Cardiac muscle cell (in vitro differentiated cells and primary cell): Measurements from ENCODE around the gene PRDX2. TPM values are rescaled to one million over a fixed set of nuclear protein-coding genes. Genes with fewer than 3 reads are reported as not detected.

ENCODE experiments used
- DNase-seq, 2 donors: peaks; one replicate each; pipeline versions ENCODE4 v3.0.0 to v3.0.0-alpha.2; 2010 to 2017; ENCODE audit warnings: low read depth in 1 of 2, low spot score in 1 of 2
- H3K27ac ChIP-seq: fragments of 200-600 bp; sonication (generic); 2 replicates; pipeline ENCODE4 v1.5.1; 2016
- H3K27me3 ChIP-seq: fragments of 200-600 bp; sonication (generic); 2 replicates; pipeline ENCODE4 v1.6.0; 2016; ENCODE audit warnings: control low read depth
- H3K36me3 ChIP-seq: fragments of 200-600 bp; sonication (generic); 2 replicates; pipeline ENCODE4 v1.5.1; 2016; ENCODE audit warnings: control low read depth
- H3K4me1 ChIP-seq: fragments of 200-600 bp; sonication (generic); 2 replicates; pipeline ENCODE4 v1.8.1; 2017; ENCODE audit warnings: low read depth, mild to moderate bottlenecking, mixed run types
- H3K4me3 ChIP-seq: fragments of 200-600 bp; sonication (generic); 2 replicates; pipeline ENCODE4 v1.5.1; 2016; ENCODE audit warnings: mild to moderate bottlenecking
- H3K9me3 ChIP-seq: fragments of 200-600 bp; sonication (generic); 2 replicates; pipeline ENCODE4 v1.5.1; 2017; ENCODE audit warnings: low read depth, mild to moderate bottlenecking, control low read depth
- CTCF ChIP-seq: IDR thresholded peaks from 2 replicates; pipeline ENCODE4 v1.5.1; 2012; ENCODE audit warnings: low read depth, mild to moderate bottlenecking, low read length
- polyA plus RNA-seq: library from polyadenylated mRNA; unstranded; fragments of >200 nt; fragmentation: Nextera tagmentation; extraction: Ambion mirVana; gene quantifications from 2 replicates; pipeline ENCODE4 v1.2.1, GENCODE V29; 2016
- total RNA-seq: library from RNA; depleted of rRNA; stranded (reverse); fragments of >200 nt; gene quantifications from 2 replicates; pipeline ENCODE4 v1.2.3, GENCODE V29; 2016

The PRDX2 gene
- total and polyA plus RNA-seq, 2 experiments from 2014 or later, result 1,316 to 1,719 TPM

DNA sequence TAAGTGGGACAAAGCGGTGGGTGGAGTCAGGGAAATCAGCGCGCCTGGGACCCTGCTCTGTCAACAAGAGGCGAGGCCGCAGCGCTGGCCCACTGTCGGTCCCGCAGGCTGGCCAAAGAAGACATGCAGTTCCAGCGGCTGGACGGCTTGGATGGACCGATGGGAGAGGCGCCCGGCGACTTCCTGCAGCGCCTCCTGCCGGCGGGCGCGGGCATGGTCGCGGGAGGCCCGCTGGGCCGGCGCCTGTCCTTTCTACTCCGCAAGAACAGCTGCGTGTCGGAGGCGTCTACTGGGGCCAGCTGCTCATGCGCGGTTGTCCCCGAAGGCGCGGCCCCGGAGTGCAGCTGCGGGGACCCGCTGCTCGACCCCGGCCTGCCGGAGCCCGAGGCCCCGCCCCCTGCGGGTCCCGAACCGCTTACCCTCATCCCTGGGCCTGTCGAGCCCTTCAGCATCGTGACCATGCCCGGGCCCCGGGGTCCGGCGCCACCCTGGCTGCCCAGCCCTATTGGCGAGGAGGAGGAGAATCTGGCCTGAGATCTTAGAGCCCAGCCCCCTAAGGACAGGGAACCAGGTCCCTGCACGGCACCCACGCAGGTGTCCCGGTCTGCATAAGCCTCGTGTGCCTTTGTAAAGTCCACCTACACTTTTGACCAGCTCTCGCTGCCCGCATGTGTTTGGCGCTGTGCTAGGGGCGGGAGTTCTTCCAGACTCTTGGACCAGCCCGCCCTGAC lies 43.9 kb downstream of the PRDX2 start:
- H3K27me3 ChIP-seq, result peaks cover 18% of the 10 kb centered on the region
- H3K36me3 ChIP-seq, result no peaks in the 10 kb centered on the region
- DNase-seq, result peak; percentile 76 to 86
- TF ChIP-seq CTCF, result peak; percentile 97
- H3K4me1 ChIP-seq, result peaks cover 4% of the 10 kb centered on the region
- no peaks in the 10 kb centered on the region for H3K9me3 ChIP-seq
- peak overlapping the region; percentile 16 for H3K4me3 ChIP-seq
- no peak overlapping the region for H3K27ac ChIP-seq

DNA sequence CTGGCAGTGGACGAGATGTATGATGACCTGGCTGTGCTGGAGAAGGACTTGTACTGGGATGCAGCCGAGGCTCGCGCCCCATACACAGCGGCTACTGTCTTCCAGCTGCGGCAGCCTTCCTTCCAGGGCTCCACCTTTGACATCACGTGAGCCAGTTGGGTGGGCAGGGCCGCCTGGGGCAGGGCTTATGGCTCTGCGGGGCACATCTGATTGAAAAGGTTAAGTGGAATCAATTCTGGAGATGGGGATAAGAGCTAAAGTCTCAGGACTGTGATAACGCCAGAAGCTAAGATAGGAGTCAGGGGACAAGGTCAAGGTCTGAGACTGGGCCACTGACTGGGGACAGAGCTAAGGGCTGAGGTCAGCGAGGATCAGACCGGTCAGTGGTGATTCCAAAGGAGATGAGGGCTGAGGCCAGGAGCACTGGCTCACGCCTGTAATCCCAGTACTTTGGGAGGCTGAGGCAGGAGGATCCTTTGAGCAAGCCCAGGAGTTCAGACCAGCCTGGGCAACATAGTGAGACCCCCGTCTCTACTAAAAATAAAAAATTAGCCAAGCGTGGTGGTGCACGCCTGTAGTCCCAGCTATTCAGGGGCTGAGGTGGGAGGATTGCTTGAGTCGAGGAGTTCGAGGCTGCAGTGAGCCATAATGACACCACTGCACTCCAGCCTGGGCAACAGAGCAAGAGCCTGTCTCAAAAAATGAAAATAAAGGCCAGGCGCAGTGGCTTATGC lies 45.3 kb downstream of the PRDX2 start:
- no peaks in the 10 kb centered on the region for H3K9me3 ChIP-seq
- H3K27me3 ChIP-seq, result peaks cover 32% of the 10 kb centered on the region
- H3K36me3 ChIP-seq, result no peaks in the 10 kb centered on the region
- no peak overlapping the region for H3K4me3 ChIP-seq
- peaks cover 4% of the 10 kb centered on the region for H3K4me1 ChIP-seq
- no peak overlapping the region for H3K27ac ChIP-seq
- TF ChIP-seq CTCF, result no peak
- DNase-seq, result no peak

DNA sequence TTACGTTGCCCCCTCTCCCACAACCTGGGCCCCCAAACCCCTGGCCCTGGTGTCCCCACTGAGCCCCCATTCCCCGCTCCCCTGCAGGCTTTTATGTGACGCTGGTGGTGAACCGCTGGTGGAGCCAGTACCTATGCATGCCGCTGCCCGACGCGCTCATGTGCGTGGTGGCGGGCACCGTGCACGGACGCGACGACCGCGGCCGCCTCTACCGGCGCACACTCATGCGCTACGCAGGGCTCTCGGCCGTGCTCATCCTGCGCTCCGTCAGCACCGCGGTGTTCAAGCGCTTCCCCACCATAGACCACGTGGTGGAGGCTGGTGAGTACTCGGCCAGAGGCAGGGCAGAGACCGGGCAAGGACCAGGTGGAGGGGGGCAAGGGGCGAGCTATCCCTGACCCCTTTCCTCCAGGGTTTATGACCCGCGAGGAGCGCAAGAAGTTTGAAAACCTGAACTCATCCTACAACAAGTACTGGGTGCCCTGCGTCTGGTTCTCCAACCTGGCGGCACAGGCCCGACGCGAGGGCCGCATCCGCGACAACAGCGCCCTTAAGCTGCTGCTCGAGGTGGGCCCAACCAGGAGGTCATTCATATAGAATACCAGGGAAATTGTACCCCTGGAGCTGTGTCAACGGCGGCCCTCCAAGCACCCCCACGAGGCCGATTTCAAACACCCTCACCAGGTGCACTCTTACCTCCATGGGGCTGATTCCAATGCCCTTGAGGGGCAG lies 47.0 kb downstream of the PRDX2 start:
- no peak overlapping the region for H3K27ac ChIP-seq
- TF ChIP-seq CTCF, result no peak
- H3K36me3 ChIP-seq, result no peaks in the 10 kb centered on the region
- H3K4me3 ChIP-seq, result no peak overlapping the region
- peaks cover 4% of the 10 kb centered on the region for H3K4me1 ChIP-seq
- no peaks in the 10 kb centered on the region for H3K9me3 ChIP-seq
- peaks cover 48% of the 10 kb centered on the region for H3K27me3 ChIP-seq
- no peak for DNase-seq

- Histone ChIP-seq H3K4me3 (no peak overlapping the region), H3K27me3 (peaks cover 52% of the 10 kb centered on the region)
These were observed 49.4 kb downstream of the PRDX2 start for GRCh38 chr19:12752056-12752781.

More at GRCh38 chr19:12752056-12752781, 49.4 kb downstream of the PRDX2 start:
- Histone ChIP-seq H3K4me1 (peaks cover 4% of the 10 kb centered on the region), H3K27ac (no peak overlapping the region), H3K9me3 (no peaks in the 10 kb centered on the region), H3K36me3 (peaks cover 3% of the 10 kb centered on the region)
- DNase-seq, result no peak
- TF ChIP-seq CTCF, result no peak
